ENCODE results near the gene TMEM266.

DNA sequence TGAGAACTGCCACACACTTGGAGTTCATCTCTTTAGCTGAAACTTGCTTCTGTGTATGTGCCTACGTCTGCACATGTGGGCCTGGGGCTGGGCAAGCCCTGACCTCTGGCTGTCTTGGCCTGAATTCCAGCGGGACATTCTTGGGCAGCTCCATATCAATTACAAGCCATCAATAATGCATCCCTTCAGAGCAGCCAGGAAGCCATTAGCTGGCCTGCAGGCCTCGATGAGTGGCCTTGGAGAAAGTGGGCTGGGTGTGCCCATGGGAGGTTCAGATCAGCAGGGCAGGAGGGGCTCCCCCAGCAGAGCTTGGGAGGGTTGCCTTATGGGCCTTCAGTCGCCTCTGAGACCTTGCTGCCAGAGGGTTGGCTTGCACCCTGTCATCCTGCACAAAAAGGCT is 127.4 kb downstream of the TMEM266 start:
- TF ChIP-seq, protein P1, sequence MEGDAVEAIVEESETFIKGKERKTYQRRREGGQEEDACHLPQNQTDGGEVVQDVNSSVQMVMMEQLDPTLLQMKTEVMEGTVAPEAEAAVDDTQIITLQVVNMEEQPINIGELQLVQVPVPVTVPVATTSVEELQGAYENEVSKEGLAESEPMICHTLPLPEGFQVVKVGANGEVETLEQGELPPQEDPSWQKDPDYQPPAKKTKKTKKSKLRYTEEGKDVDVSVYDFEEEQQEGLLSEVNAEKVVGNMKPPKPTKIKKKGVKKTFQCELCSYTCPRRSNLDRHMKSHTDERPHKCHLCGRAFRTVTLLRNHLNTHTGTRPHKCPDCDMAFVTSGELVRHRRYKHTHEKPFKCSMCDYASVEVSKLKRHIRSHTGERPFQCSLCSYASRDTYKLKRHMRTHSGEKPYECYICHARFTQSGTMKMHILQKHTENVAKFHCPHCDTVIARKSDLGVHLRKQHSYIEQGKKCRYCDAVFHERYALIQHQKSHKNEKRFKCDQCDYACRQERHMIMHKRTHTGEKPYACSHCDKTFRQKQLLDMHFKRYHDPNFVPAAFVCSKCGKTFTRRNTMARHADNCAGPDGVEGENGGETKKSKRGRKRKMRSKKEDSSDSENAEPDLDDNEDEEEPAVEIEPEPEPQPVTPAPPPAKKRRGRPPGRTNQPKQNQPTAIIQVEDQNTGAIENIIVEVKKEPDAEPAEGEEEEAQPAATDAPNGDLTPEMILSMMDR (conservative IDR thresholded peaks at IDR 0.05 in 1 of 2, IDR thresholded peaks at IDR 0.05 in 1 of 2; ENCODE audit: extremely low read depth in 1 of 2, insufficient read depth in 1 of 2, low read depth in 1 of 2, low read length in 2 of 2): no peak
- TF ChIP-seq EZH2 (IDR thresholded peaks at IDR 0.05; ENCODE audit: borderline replicate concordance, low read length): no peak
